GM23338 (cell line): ENCODE results near the gene CARD16. TPM values are rescaled to one million over a fixed set of nuclear protein-coding genes. Genes with fewer than 3 reads are reported as not detected.

ENCODE experiments used
- ATAC-seq: fragments of 200-7000 bp; cut with Tn5 transposase; 3 replicates; pipeline ENCODE4 v1.9.1; 2020
- DNase-seq: peaks from one replicate; pipeline ENCODE4 v3.0.0-alpha.2; 2015; ENCODE audit warnings: low spot score
- H2AFZ ChIP-seq: fragments of 200-600 bp; sonication (generic); 2 replicates; pipeline ENCODE4 v1.8.0; 2016; ENCODE audit warnings: antibody characterized with exemption, mild to moderate bottlenecking, moderate library complexity
- H3F3A ChIP-seq: fragments of 200-600 bp; sonication (generic); replicated peaks from 2 replicates; pipeline ENCODE4 v1.8.0; 2017; ENCODE audit warnings: antibody characterized with exemption, mixed run types, low read depth
- H3K27ac ChIP-seq: fragments of 200-600 bp; sonication (generic); 2 replicates; pipeline ENCODE4 v1.6.1; 2016; ENCODE audit warnings: low read depth
- H3K27me3 ChIP-seq: fragments of 200-600 bp; sonication (generic); 2 replicates; pipeline ENCODE4 v1.8.0; 2016; ENCODE audit warnings: mild to moderate bottlenecking, mixed run types, moderate library complexity; ENCODE audit not compliant: insufficient read depth
- H3K36me3 ChIP-seq: fragments of 200-600 bp; sonication (generic); 2 replicates; pipeline ENCODE4 v1.8.0; 2016; ENCODE audit warnings: mild to moderate bottlenecking; ENCODE audit not compliant: insufficient read depth
- H3K4me1 ChIP-seq: fragments of 200-600 bp; sonication (generic); 2 replicates; pipeline ENCODE4 v1.8.0; 2016; ENCODE audit warnings: mild to moderate bottlenecking, moderate library complexity; ENCODE audit not compliant: insufficient read depth
- H3K4me2 ChIP-seq: fragments of 200-600 bp; sonication (generic); 2 replicates; pipeline ENCODE4 v1.7.1; 2017; ENCODE audit warnings: mixed run types
- H3K4me3 ChIP-seq: fragments of 200-600 bp; sonication (generic); 2 replicates; pipeline ENCODE4 v1.6.1; 2016; ENCODE audit warnings: mixed run types
- H3K79me2 ChIP-seq: fragments of 200-600 bp; sonication (generic); replicated peaks from 2 replicates; pipeline ENCODE4 v1.8.0; 2017; ENCODE audit warnings: mild to moderate bottlenecking; ENCODE audit not compliant: insufficient read depth
- H3K9me2 ChIP-seq: fragments of 200-600 bp; sonication (generic); 2 replicates; pipeline ENCODE4 v1.8.0; 2017; ENCODE audit not compliant: insufficient read depth
- H4K20me1 ChIP-seq: fragments of 200-600 bp; sonication (generic); replicated peaks from 2 replicates; pipeline ENCODE4 v1.8.0; 2017; ENCODE audit warnings: mild to moderate bottlenecking; ENCODE audit not compliant: insufficient read depth
- H3K27ac Mint-ChIP-seq: 2 replicates; pipeline ENCODE4 v1.8.0; 2020; ENCODE audit warnings: inconsistent platforms, mild to moderate bottlenecking, moderate library complexity, mixed read lengths
- H3K27me3 Mint-ChIP-seq: 3 replicates; pipeline ENCODE4 v1.8.0; 2022; ENCODE audit warnings: low read depth, mild to moderate bottlenecking, moderate library complexity, mixed read lengths, inconsistent platforms; ENCODE audit not compliant: insufficient read depth, poor library complexity
- H3K36me3 Mint-ChIP-seq: 3 replicates; pipeline ENCODE4 v1.8.0; 2021; ENCODE audit warnings: low read depth, mild to moderate bottlenecking, inconsistent platforms, moderate library complexity, mixed read lengths
- H3K4me1 Mint-ChIP-seq: 3 replicates; pipeline ENCODE4 v1.8.0; 2020; ENCODE audit warnings: mild to moderate bottlenecking, inconsistent platforms, mixed read lengths
- H3K4me3 Mint-ChIP-seq: 3 replicates; pipeline ENCODE4 v1.8.0; 2021; ENCODE audit warnings: moderate library complexity, mild to moderate bottlenecking, inconsistent platforms, mixed read lengths
- H3K9me3 Mint-ChIP-seq: 3 replicates; pipeline ENCODE4 v1.8.0; 2020; ENCODE audit warnings: moderate library complexity, mild to moderate bottlenecking, inconsistent platforms, mixed read lengths
- CREB1 ChIP-seq: fragments of 250-450 bp; sonication (Bioruptor Pico); IDR thresholded peaks from 2 replicates; pipeline ENCODE4 v1.5.0; 2020; ENCODE audit warnings: low read depth, mild to moderate bottlenecking, moderate library complexity
- CTCF ChIP-seq, 2 experiments: fragments of 200-600 bp in 1 of 2; sonication (generic) in 1 of 2; conservative IDR thresholded peaks; 2 replicates each; pipeline versions ENCODE4 v1.5.1 to v1.6.1; 2016 to 2017; ENCODE audit warnings: antibody characterized with exemption in 2 of 2, low read depth in 2 of 2, mild to moderate bottlenecking in 2 of 2, moderate library complexity in 1 of 2
- ETS1 ChIP-seq: IDR thresholded peaks from 2 replicates; pipeline ENCODE4 v1.6.1; 2016; ENCODE audit warnings: antibody characterized with exemption
- EZH2 ChIP-seq: fragments of 200-600 bp; sonication (generic); IDR thresholded peaks from one replicate; pipeline ENCODE4 v1.8.0; 2017; ENCODE audit warnings: antibody characterized with exemption, mild to moderate bottlenecking, low read depth; ENCODE audit not compliant: unreplicated experiment
- EZH2phosphoT487 ChIP-seq: fragments of 200-600 bp; sonication (generic); IDR thresholded peaks from one replicate; pipeline ENCODE4 v1.8.1; 2018; ENCODE audit warnings: antibody characterized with exemption; ENCODE audit not compliant: unreplicated experiment
- JUNB ChIP-seq: IDR thresholded peaks from one replicate; pipeline ENCODE4 v1.6.1; 2016; ENCODE audit warnings: antibody characterized with exemption; ENCODE audit not compliant: unreplicated experiment
- NANOG ChIP-seq: IDR thresholded peaks from 2 replicates; pipeline ENCODE4 v1.6.1; 2016; ENCODE audit warnings: antibody characterized with exemption, borderline replicate concordance
- POLR2AphosphoS5 ChIP-seq: IDR thresholded peaks from 2 replicates; pipeline ENCODE4 v1.6.1; 2016; ENCODE audit warnings: antibody characterized with exemption, low read depth
- REST ChIP-seq: IDR thresholded peaks from one replicate; pipeline ENCODE4 v1.6.1; 2018; ENCODE audit warnings: antibody characterized with exemption; ENCODE audit not compliant: unreplicated experiment
- STAT1 ChIP-seq: IDR thresholded peaks from one replicate; pipeline ENCODE4 v1.6.1; 2016; ENCODE audit warnings: antibody characterized with exemption; ENCODE audit not compliant: unreplicated experiment
- ZNF114 ChIP-seq: fragments of 250-450 bp; sonication (Bioruptor Pico); IDR thresholded peaks from 2 replicates; pipeline ENCODE4 v1.5.0; 2020; ENCODE audit warnings: mild to moderate bottlenecking, moderate library complexity
- ZNF331 ChIP-seq: fragments of 250-450 bp; sonication (Bioruptor Pico); IDR thresholded peaks from 2 replicates; pipeline ENCODE4 v1.5.0; 2020; ENCODE audit warnings: low read depth, mild to moderate bottlenecking, moderate library complexity
- ZNF462 ChIP-seq: fragments of 250-450 bp; sonication (Bioruptor Pico); IDR thresholded peaks from 2 replicates; pipeline ENCODE4 v1.5.0; 2020; ENCODE audit warnings: mild to moderate bottlenecking, moderate library complexity
- polyA plus RNA-seq: library from polyadenylated mRNA; unstranded; fragments of >200 nt; fragmentation: Nextera tagmentation; extraction: Ambion mirVana; gene quantifications from 2 replicates; pipeline ENCODE4 v1.2.1, GENCODE V29; 2016
- total RNA-seq: library from RNA; depleted of rRNA; stranded (reverse); fragments of >200 nt; shearing (Covaris generic); gene quantifications from 2 replicates; pipeline ENCODE4 v1.2.3, GENCODE V29; 2014

Gene CARD16
- total and polyA plus RNA-seq, 2 experiments from 2014 or later: not detected

- H3K4me1 Mint-ChIP-seq: peaks cover 3% of the 10 kb centered on the region; the same call in 1 of the 3 replicates
- H3F3A ChIP-seq: no peaks in the 10 kb centered on the region
- H3K4me3 Mint-ChIP-seq: no peak overlapping the region
- ATAC-seq: no peak
- H3K27me3 ChIP-seq: no peaks in the 10 kb centered on the region
- H3K27me3 Mint-ChIP-seq: no peaks in the 10 kb centered on the region
- H3K79me2 ChIP-seq: no peaks in the 10 kb centered on the region
- no peaks in the 10 kb centered on the region; the same call in 1 of the 2 replicates for H3K4me1 ChIP-seq
- H3K27ac ChIP-seq: no peak overlapping the region
- no peak overlapping the region for H2AFZ ChIP-seq
- DNase-seq: no peak
- no peak overlapping the region for H3K27ac Mint-ChIP-seq
- no peaks in the 10 kb centered on the region for H4K20me1 ChIP-seq
- H3K4me3 ChIP-seq: no peak overlapping the region
- TF ChIP-seq REST: no peak
- no peak for TF ChIP-seq ETS1
- TF ChIP-seq ZNF114 (CRISPR knock-in tag): no peak
- TF ChIP-seq EZH2: no peak
- TF ChIP-seq ZNF331 (CRISPR knock-in tag): no peak
- TF ChIP-seq ZNF462 (CRISPR knock-in tag): no peak
- no peak for TF ChIP-seq CREB1 (CRISPR knock-in tag)
- TF ChIP-seq POLR2AphosphoS5: no peak
- TF ChIP-seq NANOG: no peak
- no peak for TF ChIP-seq STAT1
- no peak for TF ChIP-seq CTCF (conservative IDR thresholded peaks at IDR 0.05; ENCODE audit: low read depth in 2 of 2)
- TF ChIP-seq EZH2phosphoT487: no peak
- TF ChIP-seq JUNB: no peak
- no peaks in the 10 kb centered on the region for H3K9me3 Mint-ChIP-seq
- H3K36me3 Mint-ChIP-seq: no peaks in the 10 kb centered on the region
- no peak overlapping the region for H3K4me2 ChIP-seq
- H3K9me2 ChIP-seq: peaks cover 8% of the 10 kb centered on the region
- no peaks in the 10 kb centered on the region for H3K36me3 ChIP-seq
Measured at GRCh38 chr11:105057432-105057831, 12.3 kb upstream of the CARD16 start.
